H1 (cell line): ENCODE data around the gene SPATA25. TPM values are rescaled to one million over a fixed set of nuclear protein-coding genes. Genes with fewer than 3 reads are reported as not detected.

Experiments
- CTCF ChIA-PET: fragments of 300-600 bp; sonication (Branson Sonifier 250); formaldehyde crosslinking; loops from one replicate; lab custom pipeline; 2021; ENCODE audit not compliant: partially characterized antibody; lab: Charles Lee
- POLR2A ChIA-PET: fragments of 300-600 bp; sonication (Branson Sonifier 250); formaldehyde crosslinking; loops from one replicate; lab custom pipeline; 2021; ENCODE audit warnings: inconsistent platforms; ENCODE audit not compliant: partially characterized antibody; lab: Charles Lee
- DNase-seq, 2 experiments: peaks; one replicate each; pipeline versions ENCODE4 v3.0.0 to v3.0.0-alpha.2; 2010 to 2022; ENCODE audit warnings: low spot score in 2 of 2, low read depth in 1 of 2, mixed read lengths in 1 of 2
- FAIRE-seq: peaks from 2 replicates; lab custom pipeline; 2011; peaks lifted over from hg19 to GRCh38; lab: Jason Lieb, UNC
- H2AFZ ChIP-seq: 2 replicates; pipeline ENCODE4 v1.8.1; 2012; ENCODE audit warnings: low read length, inconsistent platforms
- H2AK5ac ChIP-seq: 2 replicates; pipeline ENCODE4 v1.6.1; 2013; ENCODE audit warnings: low read depth, low read length
- H2BK120ac ChIP-seq: replicated peaks from 2 replicates; pipeline ENCODE3; 2013; ENCODE audit warnings: low read depth, low read length, inconsistent platforms
- H2BK12ac ChIP-seq: 2 replicates; pipeline ENCODE4 v1.6.1; 2013; ENCODE audit warnings: low read depth, low read length
- H2BK15ac ChIP-seq: 2 replicates; pipeline ENCODE4 v1.6.1; 2013; ENCODE audit warnings: low read length
- H2BK20ac ChIP-seq: 2 replicates; pipeline ENCODE4 v1.6.1; 2013; ENCODE audit warnings: low read length
- H2BK5ac ChIP-seq: 2 replicates; pipeline ENCODE4 v1.6.1; 2013; ENCODE audit warnings: low read depth, low read length
- H3K14ac ChIP-seq: 2 replicates; pipeline ENCODE4 v1.6.1; 2013; ENCODE audit warnings: inconsistent platforms; ENCODE audit not compliant: insufficient read length
- H3K18ac ChIP-seq: 2 replicates; pipeline ENCODE4 v1.6.1; 2013; ENCODE audit warnings: low read length; ENCODE audit errors: extremely low read depth
- H3K23ac ChIP-seq: 2 replicates; pipeline ENCODE4 v1.6.1; 2013; ENCODE audit warnings: inconsistent platforms; ENCODE audit not compliant: insufficient read length
- H3K23me2 ChIP-seq: 2 replicates; pipeline ENCODE4 v1.6.1; 2013; ENCODE audit warnings: low read depth, low read length
- H3K27ac ChIP-seq: 2 replicates; pipeline ENCODE4 v1.6.1; 2011; ENCODE audit warnings: low read depth, low read length, inconsistent platforms
- H3K27me3 ChIP-seq, 4 experiments: replicated peaks in 1 of 4; 1 replicate in 1 of 4; 2 replicates in 3 of 4; pipeline versions ENCODE4 v1.6.1 to v1.8.1; 2011 to 2013; ENCODE audit warnings: low read length in 3 of 4, mild to moderate bottlenecking in 3 of 4, inconsistent platforms in 2 of 4, mixed read lengths in 2 of 4, moderate library complexity in 1 of 4; ENCODE audit not compliant: control insufficient read depth in 3 of 4, insufficient read depth in 3 of 4; ENCODE audit errors: extremely low read depth in 1 of 4
- H3K36me3 ChIP-seq, 4 experiments: 2 replicates each; pipeline versions ENCODE4 v1.6.1 to v1.8.1; 2011 to 2013; ENCODE audit warnings: mild to moderate bottlenecking in 4 of 4, low read length in 3 of 4, moderate library complexity in 2 of 4, control low read depth in 1 of 4, inconsistent platforms in 1 of 4; ENCODE audit not compliant: insufficient read depth in 4 of 4, control insufficient read depth in 2 of 4
- H3K4ac ChIP-seq: replicated peaks from 2 replicates; pipeline ENCODE3; 2013; ENCODE audit warnings: low read length, low read depth, mixed read lengths, inconsistent platforms; ENCODE audit not compliant: insufficient read length
- H3K4me1 ChIP-seq, 4 experiments: replicated peaks in 1 of 4; 1 replicate in 1 of 4; 2 replicates in 3 of 4; pipeline versions ENCODE4 v1.6.1 to v1.8.1; 2011 to 2013; ENCODE audit warnings: low read length in 3 of 4, inconsistent platforms in 2 of 4, mixed read lengths in 1 of 4; ENCODE audit not compliant: insufficient read depth in 4 of 4, control insufficient read depth in 3 of 4
- H3K4me2 ChIP-seq, 2 experiments: 2 replicates each; pipeline versions ENCODE4 v1.6.1 to v1.8.1; 2011 to 2013; ENCODE audit warnings: low read depth in 2 of 2, low read length in 2 of 2, control low read depth in 1 of 2, inconsistent platforms in 1 of 2, mild to moderate bottlenecking in 1 of 2; ENCODE audit not compliant: insufficient read depth in 1 of 2
- H3K4me3 ChIP-seq, 4 experiments: fragments of 200-600, 300-600 bp in 1 of 4; sonication (generic), shearing (Covaris generic), sonication (Bioruptor Twin) in 1 of 4; 2 replicates each; pipeline versions ENCODE4 v1.5.1 to v1.8.1; 2011 to 2016; ENCODE audit warnings: low read length in 4 of 4, low read depth in 3 of 4, control low read depth in 2 of 4, inconsistent platforms in 2 of 4, mild to moderate bottlenecking in 2 of 4, mixed read lengths in 1 of 4, moderate library complexity in 1 of 4; ENCODE audit not compliant: insufficient read depth in 2 of 4; ENCODE audit errors: extremely low read depth in 1 of 4
- H3K56ac ChIP-seq: replicated peaks from 2 replicates; pipeline ENCODE3; 2013; ENCODE audit warnings: low read depth, mild to moderate bottlenecking, mixed read lengths, low read length, inconsistent platforms; ENCODE audit not compliant: insufficient read length
- H3K79me1 ChIP-seq: 2 replicates; pipeline ENCODE4 v1.6.1; 2013; ENCODE audit warnings: low read depth, low read length, control low read depth
- H3K79me2 ChIP-seq, 2 experiments: 2 replicates each; pipeline versions ENCODE4 v1.6.1 to v1.8.1; 2012 to 2013; ENCODE audit warnings: low read length in 2 of 2, mild to moderate bottlenecking in 2 of 2, inconsistent platforms in 1 of 2; ENCODE audit not compliant: insufficient read depth in 2 of 2, control insufficient read depth in 1 of 2
- H3K9ac ChIP-seq, 4 experiments: replicated peaks in 1 of 4; 1 replicate in 1 of 4; 2 replicates in 3 of 4; pipeline versions ENCODE4 v1.6.1 to v1.8.1; 2011 to 2013; ENCODE audit warnings: low read depth in 3 of 4, low read length in 3 of 4, control low read depth in 2 of 4, mild to moderate bottlenecking in 2 of 4, moderate library complexity in 2 of 4, inconsistent platforms in 1 of 4; ENCODE audit errors: extremely low read depth in 1 of 4
- H3K9me3 ChIP-seq, 2 experiments: 2 replicates each; pipeline versions ENCODE4 v1.6.1 to v1.8.1; 2012 to 2013; ENCODE audit warnings: mild to moderate bottlenecking in 2 of 2, moderate library complexity in 2 of 2, control low read depth in 1 of 2, inconsistent platforms in 1 of 2, low read depth in 1 of 2, low read length in 1 of 2, mixed read lengths in 1 of 2; ENCODE audit not compliant: insufficient read depth in 2 of 2
- H4K20me1 ChIP-seq, 2 experiments: replicated peaks in 1 of 2; 2 replicates each; pipeline versions ENCODE3 to v1.8.1; 2011 to 2013; ENCODE audit warnings: inconsistent platforms in 2 of 2, low read length in 2 of 2, mild to moderate bottlenecking in 1 of 2; ENCODE audit not compliant: insufficient read depth in 2 of 2, control insufficient read depth in 1 of 2
- H4K5ac ChIP-seq: 2 replicates; pipeline ENCODE4 v1.6.1; 2013; ENCODE audit warnings: low read length, low read depth, mixed read lengths, inconsistent platforms; ENCODE audit not compliant: insufficient read length
- H4K8ac ChIP-seq: 2 replicates; pipeline ENCODE4 v1.8.0; 2013; ENCODE audit warnings: mild to moderate bottlenecking, moderate library complexity, low read length, inconsistent platforms; ENCODE audit not compliant: insufficient read depth; ENCODE audit errors: extremely low read depth
- H4K91ac ChIP-seq: replicated peaks from 2 replicates; pipeline ENCODE3; 2013; ENCODE audit warnings: low read length, mixed read lengths, inconsistent platforms; ENCODE audit not compliant: insufficient read length
- ASH2L ChIP-seq: fragments of 200-600, 300-600 bp; sonication (generic); IDR thresholded peaks from one replicate; pipeline ENCODE4 v1.7.1; 2017; ENCODE audit warnings: low read length
- BCL11A ChIP-seq, 2 experiments: IDR thresholded peaks; one replicate each; pipeline ENCODE4 v1.6.1; 2011; ENCODE audit warnings: low read depth in 2 of 2, low read length in 2 of 2, mild to moderate bottlenecking in 2 of 2
- CBX5 ChIP-seq: fragments of 300-800, 300-1000 bp; sonication (generic); IDR thresholded peaks from 2 replicates; pipeline ENCODE4 v1.7.1; 2016; ENCODE audit warnings: antibody characterized with exemption, low read length, low read depth
- CBX8 ChIP-seq: fragments of 300-800, 300-1000 bp; sonication (generic); IDR thresholded peaks from 2 replicates; pipeline ENCODE4 v1.7.1; 2016; ENCODE audit warnings: low read depth, low read length, borderline replicate concordance
- CTBP2 ChIP-seq: IDR thresholded peaks from 2 replicates; pipeline ENCODE4 v1.7.0; 2011; ENCODE audit warnings: borderline replicate concordance, mild to moderate bottlenecking, moderate library complexity, mixed read lengths, low read length; ENCODE audit not compliant: insufficient read depth, insufficient read length
- FOSL1 ChIP-seq: IDR thresholded peaks from 2 replicates; pipeline ENCODE4 v1.6.1; 2011; ENCODE audit warnings: mild to moderate bottlenecking, low read depth, low read length, moderate library complexity; ENCODE audit not compliant: insufficient read depth
- JUN ChIP-seq: IDR thresholded peaks from 2 replicates; pipeline ENCODE4 v1.6.1; 2011; ENCODE audit warnings: low read depth, mild to moderate bottlenecking, improper control_type of control experiment, low read length
- KDM1A ChIP-seq: fragments of 200-600, 300-600 bp; sonication (generic); IDR thresholded peaks from 2 replicates; pipeline ENCODE4 v1.7.1; 2016; ENCODE audit warnings: mild to moderate bottlenecking, low read length, borderline replicate concordance
- NRF1 ChIP-seq: IDR thresholded peaks from 2 replicates; pipeline ENCODE4 v1.6.1; 2011; ENCODE audit warnings: mild to moderate bottlenecking, low read depth, low read length, improper control_type of control experiment
- POU5F1 ChIP-seq: IDR thresholded peaks from 2 replicates; pipeline ENCODE4 v1.6.1; 2011; ENCODE audit warnings: low read depth, mild to moderate bottlenecking, low read length, moderate library complexity
- RXRA ChIP-seq: IDR thresholded peaks from 2 replicates; pipeline ENCODE4 v1.6.1; 2011; ENCODE audit warnings: low read depth, mild to moderate bottlenecking, low read length, moderate library complexity; ENCODE audit not compliant: insufficient read depth
- SIRT6 ChIP-seq: IDR thresholded peaks from one replicate; pipeline ENCODE4 v1.7.1; 2012; ENCODE audit warnings: low read length, inconsistent platforms
- SP1 ChIP-seq: IDR thresholded peaks from 2 replicates; pipeline ENCODE4 v1.6.1; 2011; ENCODE audit warnings: low read depth, low read length
- TCF12 ChIP-seq: IDR thresholded peaks from 2 replicates; pipeline ENCODE4 v1.6.1; 2011; ENCODE audit warnings: low read depth, mild to moderate bottlenecking, low read length
- WGBS, 2 experiments: shearing (Covaris generic) in 1 of 2; methylation state at CpG; one replicate each; pipeline versions ENCODE4 v1.1.6 to v1.1.7; 2013 to 2015; ENCODE audit warnings: low lambda C conversion rate in 2 of 2, mixed read lengths in 2 of 2, inconsistent platforms in 1 of 2, low coverage in 1 of 2, missing lambda C conversion rate in 1 of 2; ENCODE audit not compliant: insufficient replicate concordance in 2 of 2, insufficient coverage in 1 of 2, insufficient read length in 1 of 2; ENCODE audit errors: extremely low coverage in 1 of 2, missing lambda C conversion rate in 1 of 2; 5-methylcytosine and 5-hydroxymethylcytosine counted together
- polyA plus RNA-seq, 7 experiments: library from polyadenylated mRNA; depleted of rRNA in 3 of 7; stranded (reverse) in 5 of 7; unstranded in 2 of 7; fragments of >200 nt in 5 of 7; fragments of 200-250 nt in 2 of 7; gene quantifications; 1 replicate in 5 of 7; 2 replicates in 1 of 7; 4 replicates in 1 of 7; pipeline versions ENCODE4 v1.2.1 to v1.2.3, GENCODE V29; 2011 to 2013; ENCODE audit warnings: missing spikeins in 2 of 7, mixed read lengths in 2 of 7
- total RNA-seq: library from RNA; stranded (reverse); fragmentation: NEBNext Ultra II Directional; extraction: Animal tissue kit (Norgen Biotek cat#: 25700); gene quantifications from 2 replicates; pipeline ENCODE4 v1.2.1, GENCODE V29; 2021

SPATA25 gene
- total and polyA plus RNA-seq, 2 of the 8 experiments (the other 6 are each of a cell fraction or from before 2014, with no cell fraction given), result 2.0 to 3.0 TPM

DNA sequence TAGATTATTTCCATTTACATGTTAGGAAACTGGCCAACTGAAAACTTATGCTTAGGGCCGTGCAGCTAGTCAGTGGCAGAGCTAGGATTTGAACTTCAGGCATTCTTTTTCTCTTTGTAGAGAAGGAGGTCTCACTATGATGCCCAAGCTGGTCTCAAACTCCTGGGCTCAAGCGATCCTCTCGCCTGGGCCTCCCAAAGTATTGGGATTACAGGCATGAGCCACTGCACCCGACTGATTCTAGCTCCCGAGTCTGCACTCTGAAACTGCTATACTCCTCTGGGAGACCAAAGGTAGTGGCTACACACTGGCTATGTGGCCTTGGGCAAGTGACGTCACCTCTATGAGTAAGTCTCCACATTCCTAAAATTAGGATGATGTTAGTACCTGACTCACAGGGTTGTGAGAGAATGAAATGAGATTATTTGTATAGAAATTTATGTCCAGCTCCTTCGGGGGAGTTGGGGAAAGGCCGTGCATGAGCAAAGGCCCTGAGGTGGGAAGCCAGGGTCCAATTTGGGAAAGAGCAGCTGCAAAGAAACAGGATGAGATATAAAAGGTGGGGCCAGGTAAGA, 18.2 kb upstream of the SPATA25 start:
- H2BK120ac ChIP-seq, result no peak overlapping the region
- no peak overlapping the region for H2BK12ac ChIP-seq
- no peak overlapping the region for H2BK5ac ChIP-seq
- no peak overlapping the region for H3K9ac ChIP-seq
- no peak overlapping the region for H3K27ac ChIP-seq
- H3K4me2 ChIP-seq, result no peak overlapping the region
- no peak overlapping the region for H2AK5ac ChIP-seq
- no peak overlapping the region for H3K18ac ChIP-seq
- H3K56ac ChIP-seq, result no peak overlapping the region
- POLR2A ChIA-PET, result interaction anchor here (0.6 to 9.2 kb wide), 21 partner anchors 10 to 559 kb away, joined by 3 to 172 read pairs (median 3); partner anchors contain the start of genes CTSA, NEURL2 and ZSWIM1
- peaks cover 2 to 13% of the 10 kb centered on the region in 2 experiments for H4K20me1 ChIP-seq
- DNase-seq, result no peak
- CTCF ChIA-PET, result interaction anchor here (0.8 to 2.6 kb wide), 7 partner anchors 14 to 84 kb away, joined by 3 to 15 read pairs (median 3); partner anchors contain the start of genes CTSA and NEURL2
- 86% methylated on average over 8 of the region's 8 CpGs; no CpG with 5 or more reads in 1 of the 2 experiments for WGBS, 2 experiments
- H2BK20ac ChIP-seq, result no peak overlapping the region
- H3K23me2 ChIP-seq, result peaks cover 1% of the 10 kb centered on the region; the same call in 1 of the 2 replicates
- H3K4me1 ChIP-seq, result no peaks in the 10 kb centered on the region; a peak in 1 of 7 replicates
- 0 out of 4 replicates have a peak, but pooled peaks cover 0 to 3% of the 10 kb centered on the region in 2 experiments for H3K79me2 ChIP-seq
- H3K14ac ChIP-seq, result no peak overlapping the region
- no peak overlapping the region for H3K23ac ChIP-seq
- no peak overlapping the region for H3K4ac ChIP-seq
- no peak overlapping the region for H4K91ac ChIP-seq
- H4K8ac ChIP-seq, result no peak overlapping the region
- no peak for FAIRE-seq
- no peak overlapping the region for H4K5ac ChIP-seq
- H3K4me3 ChIP-seq, result no peak overlapping the region
- H2AFZ ChIP-seq, result no peak overlapping the region
- H3K36me3 ChIP-seq, result peaks cover 13 to 61% (median 51%) of the 10 kb centered on the region in 4 experiments
- no peaks in the 10 kb centered on the region for H3K27me3 ChIP-seq
- no peaks in the 10 kb centered on the region; the same call in 1 of the 2 replicates for H3K79me1 ChIP-seq
- H3K9me3 ChIP-seq, result no peaks in the 10 kb centered on the region
- no peak overlapping the region for H2BK15ac ChIP-seq
- TF ChIP-seq TCF12, result no peak
- TF ChIP-seq RXRA, result no peak
- TF ChIP-seq CTBP2, result no peak
- TF ChIP-seq KDM1A, result no peak
- TF ChIP-seq SP1, result no peak
- TF ChIP-seq SIRT6, result no peak
- TF ChIP-seq ASH2L, result no peak
- TF ChIP-seq JUN, result no peak
- no peak for TF ChIP-seq CBX8
- TF ChIP-seq FOSL1, result no peak
- no peak for TF ChIP-seq CBX5
- no peak for TF ChIP-seq BCL11A (IDR thresholded peaks at IDR 0.05; ENCODE audit: low read depth in 2 of 2, low read length in 2 of 2)
- no peak for TF ChIP-seq NRF1
- no peak for TF ChIP-seq POU5F1
